Measurements from ENCODE around the gene TNFRSF8. TPM values are rescaled to one million over a fixed set of nuclear protein-coding genes. Genes with fewer than 3 reads are reported as not detected.
A peak's percentile ranks its signal among the peaks of the same experiment; 100 is the strongest.

The TNFRSF8 gene
- total RNA-seq, 2 experiments from 2014 or later, result 31.1 to 33.2 TPM

GRCh38 chr1:12053752-12054548, 9.2 kb upstream of the TNFRSF8 start:
- Mint-ChIP-seq H3K27ac (peak overlapping the region; percentile 64), H3K36me3 (peaks cover 3% of the 10 kb centered on the region), H3K27me3 (peaks cover 4% of the 10 kb centered on the region), H3K9me3 (no peaks in the 10 kb centered on the region), H3K4me1 (ENCODE audit: low read depth) (peaks cover 67% of the 10 kb centered on the region), H3K4me3 (no peak overlapping the region)
- ChIA-PET POLR2A (interaction anchor here (1.0 to 4.4 kb wide), 2 partner anchors 9 to 13 kb away, joined by 3 to 23 read pairs; no protein-coding TSS in a partner anchor), CTCF (interaction anchor here (1.2 kb wide), 1 partner anchor 13 kb away, joined by 3 read pairs; no protein-coding TSS in a partner anchor)
- peak; percentile 59 for DNase-seq
- intact Hi-C loops (cut with micrococcal nuclease), result no loop called here

- H3K4me1 Mint-ChIP-seq (ENCODE audit: low read depth), result peaks cover 80% of the 10 kb centered on the region
- CTCF ChIA-PET, result interaction anchor here (0.8 to 2.5 kb wide), 3 partner anchors 8 to 24 kb away, joined by 4 to 17 read pairs (median 5); no protein-coding TSS in a partner anchor
Measured at GRCh38 chr1:12055259-12055658, 7.8 kb upstream of the TNFRSF8 start.

GRCh38 chr1:12056331-12056841, 6.7 kb upstream of the TNFRSF8 start:
- H3K36me3 Mint-ChIP-seq, result peaks cover 3% of the 10 kb centered on the region
- ChIA-PET POLR2A (interaction anchor here (0.9 to 4.4 kb wide), 7 partner anchors 9 to 148 kb away, joined by 3 to 23 read pairs (median 9); partner anchors contain the start of gene MIIP), CTCF (interaction anchor here (1.1 to 2.5 kb wide), 5 partner anchors 9 to 23 kb away, joined by 3 to 17 read pairs (median 4); no protein-coding TSS in a partner anchor)
- H3K4me3 Mint-ChIP-seq, result no peak overlapping the region
- H3K27ac Mint-ChIP-seq, result peak overlapping the region; percentile 40
- H3K9me3 Mint-ChIP-seq, result no peaks in the 10 kb centered on the region
- peaks cover 5% of the 10 kb centered on the region for H3K27me3 Mint-ChIP-seq
- intact Hi-C loops (cut with micrococcal nuclease), result loop anchor here (1.0 kb wide), 2 partner anchors 9 to 12 kb away; no protein-coding TSS in a partner anchor
- peaks cover 85% of the 10 kb centered on the region for H3K4me1 Mint-ChIP-seq (ENCODE audit: low read depth)
- DNase-seq, result peak; percentile 78

More at GRCh38 chr1:12055259-12055658, 7.8 kb upstream of the TNFRSF8 start:
- Mint-ChIP-seq H3K4me3 (no peak overlapping the region), H3K9me3 (no peaks in the 10 kb centered on the region), H3K27ac (no peak overlapping the region), H3K27me3 (peaks cover 4% of the 10 kb centered on the region), H3K36me3 (peaks cover 3% of the 10 kb centered on the region)
- DNase-seq, result no peak
- POLR2A ChIA-PET, result interaction anchor here (3.9 to 4.4 kb wide), 2 partner anchors 12 to 147 kb away, joined by 17 to 23 read pairs; no protein-coding TSS in a partner anchor
- intact Hi-C loops (cut with micrococcal nuclease), result no loop called here

GRCh38 chr1:12057382-12057781, 5.7 kb upstream of the TNFRSF8 start:
- CTCF ChIA-PET, result interaction anchor here (0.8 to 2.5 kb wide), 7 partner anchors 8 to 22 kb away, joined by 3 to 17 read pairs (median 3); no protein-coding TSS in a partner anchor
- peaks cover 3% of the 10 kb centered on the region for H3K36me3 Mint-ChIP-seq
- peaks cover 5% of the 10 kb centered on the region for H3K27me3 Mint-ChIP-seq
- no peaks in the 10 kb centered on the region for H3K9me3 Mint-ChIP-seq
- no peak overlapping the region for H3K4me3 Mint-ChIP-seq
- POLR2A ChIA-PET, result interaction anchor here (1.3 to 4.4 kb wide), 6 partner anchors 10 to 149 kb away, joined by 3 to 23 read pairs (median 13); partner anchors contain the start of gene MIIP
- intact Hi-C loops (cut with micrococcal nuclease), result no loop called here
- peak overlapping the region; percentile 72 for H3K27ac Mint-ChIP-seq
- DNase-seq, result peak; percentile 81
- H3K4me1 Mint-ChIP-seq (ENCODE audit: low read depth), result peaks cover 80% of the 10 kb centered on the region

- ChIA-PET POLR2A (interaction anchor here (1.3 to 4.4 kb wide), 5 partner anchors 9 to 150 kb away, joined by 3 to 23 read pairs (median 17); partner anchors contain the start of gene MIIP), CTCF (interaction anchor here (0.8 to 1.2 kb wide), 4 partner anchors 10 to 21 kb away, joined by 3 to 5 read pairs (median 3); no protein-coding TSS in a partner anchor)
- Mint-ChIP-seq H3K27ac (no peak overlapping the region), H3K27me3 (peaks cover 9% of the 10 kb centered on the region), H3K4me3 (no peak overlapping the region), H3K4me1 (ENCODE audit: low read depth) (peaks cover 77% of the 10 kb centered on the region), H3K9me3 (no peaks in the 10 kb centered on the region), H3K36me3 (peaks cover 3% of the 10 kb centered on the region)
- DNase-seq, result no peak
- intact Hi-C loops (cut with micrococcal nuclease), result no loop called here
Measured at GRCh38 chr1:12057940-12058687, 5.0 kb upstream of the TNFRSF8 start.

- peaks cover 79% of the 10 kb centered on the region for H3K4me1 Mint-ChIP-seq (ENCODE audit: low read depth)
- CTCF ChIA-PET, result interaction anchor here (0.8 to 2.5 kb wide), 3 partner anchors 8 to 20 kb away, joined by 3 to 10 read pairs (median 3); no protein-coding TSS in a partner anchor
- no peaks in the 10 kb centered on the region for H3K9me3 Mint-ChIP-seq
- peak overlapping the region; percentile 78 for H3K27ac Mint-ChIP-seq
- peaks cover 16% of the 10 kb centered on the region for H3K27me3 Mint-ChIP-seq
- intact Hi-C loops (cut with micrococcal nuclease), result no loop called here
- no peak for DNase-seq
- H3K36me3 Mint-ChIP-seq, result peaks cover 8% of the 10 kb centered on the region
- POLR2A ChIA-PET, result interaction anchor here (0.8 to 2.8 kb wide), 6 partner anchors 8 to 150 kb away, joined by 3 to 16 read pairs (median 5); partner anchors contain the start of gene MIIP
- H3K4me3 Mint-ChIP-seq, result peak overlapping the region; percentile 24
Measured at GRCh38 chr1:12059226-12059625, 3.9 kb upstream of the TNFRSF8 start.

- H3K27me3 Mint-ChIP-seq, result peaks cover 19% of the 10 kb centered on the region
- CTCF ChIA-PET, result interaction anchor here (0.8 to 2.5 kb wide), 3 partner anchors 8 to 20 kb away, joined by 3 to 10 read pairs (median 3); no protein-coding TSS in a partner anchor
- intact Hi-C loops (cut with micrococcal nuclease), result loop anchor here (1.0 to 2.0 kb wide), 2 partner anchors 8 to 13 kb away; no protein-coding TSS in a partner anchor
- no peaks in the 10 kb centered on the region for H3K9me3 Mint-ChIP-seq
- H3K36me3 Mint-ChIP-seq, result peaks cover 13% of the 10 kb centered on the region
- peak overlapping the region; percentile 24 for H3K4me3 Mint-ChIP-seq
- peaks cover 79% of the 10 kb centered on the region for H3K4me1 Mint-ChIP-seq (ENCODE audit: low read depth)
- peak overlapping the region; percentile 78 for H3K27ac Mint-ChIP-seq
- DNase-seq, result peak; percentile 76
- POLR2A ChIA-PET, result interaction anchor here (0.8 to 2.8 kb wide), 6 partner anchors 8 to 151 kb away, joined by 3 to 16 read pairs (median 5); partner anchors contain the start of gene MIIP
Measured at GRCh38 chr1:12059722-12060464, 3.2 kb upstream of the TNFRSF8 start.

- Mint-ChIP-seq H3K27ac (no peak overlapping the region), H3K9me3 (no peaks in the 10 kb centered on the region), H3K27me3 (peaks cover 20% of the 10 kb centered on the region), H3K36me3 (peaks cover 13% of the 10 kb centered on the region), H3K4me1 (ENCODE audit: low read depth) (peaks cover 77% of the 10 kb centered on the region), H3K4me3 (no peak overlapping the region)
- ChIA-PET POLR2A (interaction anchor here (2.8 kb wide), 1 partner anchor 152 kb away, joined by 16 read pairs; no protein-coding TSS in a partner anchor), CTCF (interaction anchor here (2.5 kb wide), 1 partner anchor 19 kb away, joined by 10 read pairs; no protein-coding TSS in a partner anchor)
- intact Hi-C loops (cut with micrococcal nuclease), result loop anchor here (1.0 to 2.0 kb wide), 2 partner anchors 8 to 14 kb away; no protein-coding TSS in a partner anchor
- no peak for DNase-seq
Measured at GRCh38 chr1:12060500-12060899, 2.6 kb upstream of the TNFRSF8 start.

GRCh38 chr1:12064073-12064969, 1.2 kb downstream of the TNFRSF8 start:
- Mint-ChIP-seq H3K27ac (peak overlapping the region; percentile 83), H3K4me3 (peak overlapping the region; percentile 85), H3K9me3 (no peaks in the 10 kb centered on the region), H3K27me3 (peaks cover 24% of the 10 kb centered on the region), H3K36me3 (peaks cover 20% of the 10 kb centered on the region), H3K4me1 (ENCODE audit: low read depth) (peaks cover 75% of the 10 kb centered on the region)
- no peak for DNase-seq
- ChIA-PET POLR2A (interaction anchor here (0.7 to 5.5 kb wide), 6 partner anchors 10 to 156 kb away, joined by 3 to 45 read pairs (median 8); no protein-coding TSS in a partner anchor), CTCF (no interaction called here)
- intact Hi-C loops (cut with micrococcal nuclease), result no loop called here
